ENCODE data around the gene RPTN. TPM values are rescaled to one million over a fixed set of nuclear protein-coding genes. Genes with fewer than 3 reads are reported as not detected.

Gene RPTN
- total RNA-seq, 1 donor from 2014 or later: not detected

- TF ChIP-seq CTCF (IDR thresholded peaks at IDR 0.05): no peak
These were observed 46.1 kb downstream of the RPTN start for GRCh38 chr1:152112885-152113432.

GRCh38 chr1:152112101-152112884 lies 46.7 kb downstream of the RPTN start:
- no peak for DNase-seq (ENCODE audit: low spot score in 2 of 2)
- peaks cover 17% of the 10 kb centered on the region in 2 donors for H3K4me1 ChIP-seq
- no peaks in the 10 kb centered on the region for H3K9me3 ChIP-seq
- peaks cover 16% of the 10 kb centered on the region for H3K27me3 ChIP-seq
- H3K27ac ChIP-seq: no peak overlapping the region
- TF ChIP-seq CTCF (IDR thresholded peaks at IDR 0.05): no peak
- peak overlapping the region; percentile 50 to 63 for H3K4me3 ChIP-seq
- no peaks in the 10 kb centered on the region for H3K36me3 ChIP-seq
- intact Hi-C loops (cut with DNase I): no loop called here

More at GRCh38 chr1:152112885-152113432, 46.1 kb downstream of the RPTN start:
- Histone ChIP-seq H3K4me1 (peaks cover 17% of the 10 kb centered on the region in 2 donors), H3K9me3 (no peaks in the 10 kb centered on the region), H3K27ac (no peak overlapping the region), H3K4me3 (no peak overlapping the region), H3K36me3 (no peaks in the 10 kb centered on the region), H3K27me3 (peaks cover 10% of the 10 kb centered on the region)
- no peak for DNase-seq (ENCODE audit: low spot score in 2 of 2)
- intact Hi-C loops (cut with DNase I): no loop called here

GRCh38 chr1:152111515-152111968 lies 47.5 kb downstream of the RPTN start:
- no peak for TF ChIP-seq CTCF (IDR thresholded peaks at IDR 0.05)
- peaks cover 17% of the 10 kb centered on the region in 2 donors for H3K4me1 ChIP-seq
- no peak for DNase-seq (ENCODE audit: low spot score in 2 of 2)
- intact Hi-C loops (cut with DNase I): no loop called here
- no peaks in the 10 kb centered on the region for H3K36me3 ChIP-seq
- no peaks in the 10 kb centered on the region for H3K9me3 ChIP-seq
- peaks cover 16% of the 10 kb centered on the region for H3K27me3 ChIP-seq
- H3K4me3 ChIP-seq: peak overlapping the region; percentile 50 to 63
- no peak overlapping the region for H3K27ac ChIP-seq

GRCh38 chr1:152110860-152111514 lies 48.0 kb downstream of the RPTN start:
- peaks cover 17% of the 10 kb centered on the region in 2 donors for H3K4me1 ChIP-seq
- intact Hi-C loops (cut with DNase I): no loop called here
- H3K36me3 ChIP-seq: no peaks in the 10 kb centered on the region
- no peaks in the 10 kb centered on the region for H3K9me3 ChIP-seq
- no peak for DNase-seq (ENCODE audit: low spot score in 2 of 2)
- H3K4me3 ChIP-seq: peak overlapping the region; percentile 50 to 63
- H3K27me3 ChIP-seq: peaks cover 16% of the 10 kb centered on the region
- H3K27ac ChIP-seq: no peak overlapping the region
- TF ChIP-seq CTCF (IDR thresholded peaks at IDR 0.05): no peak

GRCh38 chr1:152110365-152110859 lies 48.6 kb downstream of the RPTN start:
- Histone ChIP-seq H3K9me3 (no peaks in the 10 kb centered on the region), H3K27ac (no peak overlapping the region), H3K4me1 (peaks cover 17% of the 10 kb centered on the region in 2 donors), H3K36me3 (no peaks in the 10 kb centered on the region), H3K27me3 (peaks cover 16% of the 10 kb centered on the region), H3K4me3 (peak overlapping the region; percentile 50 to 63)
- no peak for DNase-seq (ENCODE audit: low spot score in 2 of 2)
- TF ChIP-seq CTCF (IDR thresholded peaks at IDR 0.05): no peak
- intact Hi-C loops (cut with DNase I): no loop called here

Data from ascending aorta (tissue), 2 donors.